Left lobe of liver (tissue), 2 donors: Measurements from ENCODE around the gene TSR3. TPM values are rescaled to one million over a fixed set of nuclear protein-coding genes. Genes with fewer than 3 reads are reported as not detected.

ENCODE experiments used
- ATAC-seq: fragments of 200-7000 bp; cut with Tn5 transposase; one replicate; pipeline ENCODE4 v1.9.1; 2020; ENCODE audit warnings: mild to moderate bottlenecking, moderate library complexity
- DNase-seq: peaks from one replicate; pipeline ENCODE4 v3.0.0-alpha.2; 2020; ENCODE audit warnings: low spot score
- total RNA-seq: library from RNA; stranded (reverse); gene quantifications from one replicate; pipeline ENCODE4 v1.2.1, GENCODE V29; 2021
- donor health status: DM: no; HTN: no; CAD: no; lungs with moderate emphysema.
- donor health status: DM: no; HTN: yes; CAD: no.

Gene TSR3
- total RNA-seq, 1 donor from 2014 or later: 32.5 TPM

- DNase-seq (no peak), ATAC-seq (no peak)
These were observed 3.9 kb upstream of the TSR3 start for GRCh38 chr16:1355591-1355990.

- ATAC-seq: no peak
- DNase-seq: no peak
These were observed 3.3 kb upstream of the TSR3 start for GRCh38 chr16:1354815-1355540.

- no peak for DNase-seq
- no peak for ATAC-seq
These were observed 480 bp downstream of the TSR3 start for GRCh38 chr16:1351215-1351581.

- DNase-seq: no peak
- no peak for ATAC-seq
These were observed 987 bp downstream of the TSR3 start for GRCh38 chr16:1350691-1351090.

- no peak for DNase-seq
- ATAC-seq: no peak
These were observed 1.7 kb downstream of the TSR3 start for GRCh38 chr16:1349951-1350350.

GRCh38 chr16:1349351-1349750 lies 2.3 kb downstream of the TSR3 start:
- DNase-seq (no peak), ATAC-seq (no peak)

GRCh38 chr16:1348926-1349325 lies 2.8 kb downstream of the TSR3 start:
- DNase-seq (no peak), ATAC-seq (no peak)

GRCh38 chr16:1348441-1348840 lies 3.2 kb downstream of the TSR3 start:
- no peak for DNase-seq

GRCh38 chr16:1347962-1348361 lies 3.7 kb downstream of the TSR3 start:
- ATAC-seq (no peak), DNase-seq (no peak)

More at GRCh38 chr16:1348441-1348840, 3.2 kb downstream of the TSR3 start:
- no peak for ATAC-seq

- ATAC-seq (no peak), DNase-seq (no peak)
These were observed 4.3 kb downstream of the TSR3 start for GRCh38 chr16:1347286-1347855.

- ATAC-seq (no peak), DNase-seq (no peak)
These were observed 5.0 kb downstream of the TSR3 start for GRCh38 chr16:1346422-1347285.

GRCh38 chr16:1345651-1346421 lies 5.8 kb downstream of the TSR3 start:
- ATAC-seq (no peak), DNase-seq (no peak)

- ATAC-seq: no peak
- DNase-seq: no peak
These were observed 6.6 kb downstream of the TSR3 start for GRCh38 chr16:1345087-1345486.

GRCh38 chr16:1344499-1344898 lies 7.2 kb downstream of the TSR3 start:
- ATAC-seq: no peak
- DNase-seq: no peak

- peak; percentile 8 for ATAC-seq
- DNase-seq: no peak
These were observed 8.0 kb downstream of the TSR3 start for GRCh38 chr16:1343428-1344242.

- peak; percentile 99 for DNase-seq
- peak; percentile 90 for ATAC-seq
These were observed 8.9 kb downstream of the TSR3 start for GRCh38 chr16:1342526-1343427.

GRCh38 chr16:1341495-1342420 lies 9.9 kb downstream of the TSR3 start:
- DNase-seq (no peak), ATAC-seq (no peak)
